Renal cortex interstitium (tissue), 3 donors: ENCODE results near the gene ERP44. TPM values are rescaled to one million over a fixed set of nuclear protein-coding genes. Genes with fewer than 3 reads are reported as not detected.

Experiments used
- polyA plus RNA-seq, 3 donors: library from polyadenylated mRNA; unstranded; fragments of 120-200 nt; gene quantifications; one replicate each; pipeline ENCODE4 v1.2.1, GENCODE V29; 2013; ENCODE audit not compliant: insufficient read length in 3 of 3

Gene ERP44
- polyA plus RNA-seq, 3 donors: 33.8 to 40.7 (median 35.4) TPM

Other genes with a start within 250 kb of the ERP44 start
- gene STX17, start 192.3 kb downstream of the ERP44 start, polyA plus RNA-seq: 10 to 100 TPM; 23.1 to 38.1 (median 27.9) TPM
- 10 to 100 TPM; 16.7 to 26.1 (median 17.2) TPM for gene INVS, start 243 bp upstream of the ERP44 start, polyA plus RNA-seq